Measurements from ENCODE around the gene ZNF436. TPM values are rescaled to one million over a fixed set of nuclear protein-coding genes. Genes with fewer than 3 reads are reported as not detected.

ZNF436 gene
- total and polyA plus RNA-seq, 9 of the 15 experiments (the other 6 are each of a cell fraction or from before 2014, with no cell fraction given): 2.1 to 11.3 (median 6.8) TPM

DNA sequence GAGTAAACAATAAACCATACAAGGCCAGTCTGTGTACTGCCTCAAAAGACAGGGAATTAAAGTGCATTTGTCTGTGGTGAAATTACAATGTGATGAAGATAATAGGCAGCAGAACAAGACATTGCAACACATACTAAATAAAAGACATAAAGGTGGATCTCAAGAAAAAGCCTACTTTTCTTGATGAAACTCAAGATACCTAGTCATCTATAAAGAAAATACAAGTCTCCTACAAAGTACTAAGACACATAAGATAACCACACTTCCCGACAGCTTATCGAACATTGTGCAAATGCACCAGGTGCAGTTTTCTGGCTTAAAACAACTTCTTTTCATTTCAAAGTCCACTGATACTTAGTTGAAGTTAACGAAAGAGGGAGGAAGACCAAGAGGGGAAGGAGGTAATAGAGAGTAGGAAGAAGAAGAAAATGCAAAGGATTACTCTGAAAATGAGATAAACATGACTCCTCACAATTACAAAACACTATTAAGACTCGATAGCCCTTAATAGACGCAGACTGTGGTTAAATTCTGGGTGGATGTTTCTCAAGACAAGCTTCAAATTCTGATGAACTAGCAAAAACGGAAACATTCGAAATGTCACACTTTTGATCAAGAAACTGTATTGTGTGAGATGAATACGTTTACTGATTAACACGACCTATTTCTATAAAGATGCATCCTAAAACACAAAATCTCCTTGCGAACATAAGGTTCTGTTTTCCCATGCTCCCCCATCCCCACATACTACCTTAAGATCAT lies 27.5 kb downstream of the ZNF436 start (continued):
- TF ChIP-seq PHTF2 (CRISPR knock-in tag; IDR thresholded peaks at IDR 0.05) (no peak), CHAMP1 (IDR thresholded peaks at IDR 0.05) (no peak), SMAD2 (IDR thresholded peaks at IDR 0.05; ENCODE audit: low read depth, low read length) (no peak), GABPB2 (CRISPR knock-in tag; conservative IDR thresholded peaks at IDR 0.05) (no peak), POLR2A (conservative IDR thresholded peaks at IDR 0.05) (no peak), ZNF740 (CRISPR knock-in tag; IDR thresholded peaks at IDR 0.05) (no peak), ZNF740 (tag; IDR thresholded peaks at IDR 0.05) (no peak), ELF1 (tag; IDR thresholded peaks at IDR 0.05) (no peak; the same call in 1 of the 2 replicates), SP1 (CRISPR knock-in tag; IDR thresholded peaks at IDR 0.05) (no peak), SRSF9 (IDR thresholded peaks at IDR 0.05; ENCODE audit: borderline replicate concordance, low read depth, low read length) (no peak), HNRNPL (IDR thresholded peaks at IDR 0.05; ENCODE audit: low read depth, low read length) (no peak)
- TF ChIP-seq, protein P1, sequence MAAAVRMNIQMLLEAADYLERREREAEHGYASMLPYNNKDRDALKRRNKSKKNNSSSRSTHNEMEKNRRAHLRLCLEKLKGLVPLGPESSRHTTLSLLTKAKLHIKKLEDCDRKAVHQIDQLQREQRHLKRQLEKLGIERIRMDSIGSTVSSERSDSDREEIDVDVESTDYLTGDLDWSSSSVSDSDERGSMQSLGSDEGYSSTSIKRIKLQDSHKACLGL (CRISPR knock-in tag; IDR thresholded peaks at IDR 0.05; ENCODE audit: borderline replicate concordance, poor library complexity, severe bottlenecking): no peak
- TF ChIP-seq, protein P2, sequence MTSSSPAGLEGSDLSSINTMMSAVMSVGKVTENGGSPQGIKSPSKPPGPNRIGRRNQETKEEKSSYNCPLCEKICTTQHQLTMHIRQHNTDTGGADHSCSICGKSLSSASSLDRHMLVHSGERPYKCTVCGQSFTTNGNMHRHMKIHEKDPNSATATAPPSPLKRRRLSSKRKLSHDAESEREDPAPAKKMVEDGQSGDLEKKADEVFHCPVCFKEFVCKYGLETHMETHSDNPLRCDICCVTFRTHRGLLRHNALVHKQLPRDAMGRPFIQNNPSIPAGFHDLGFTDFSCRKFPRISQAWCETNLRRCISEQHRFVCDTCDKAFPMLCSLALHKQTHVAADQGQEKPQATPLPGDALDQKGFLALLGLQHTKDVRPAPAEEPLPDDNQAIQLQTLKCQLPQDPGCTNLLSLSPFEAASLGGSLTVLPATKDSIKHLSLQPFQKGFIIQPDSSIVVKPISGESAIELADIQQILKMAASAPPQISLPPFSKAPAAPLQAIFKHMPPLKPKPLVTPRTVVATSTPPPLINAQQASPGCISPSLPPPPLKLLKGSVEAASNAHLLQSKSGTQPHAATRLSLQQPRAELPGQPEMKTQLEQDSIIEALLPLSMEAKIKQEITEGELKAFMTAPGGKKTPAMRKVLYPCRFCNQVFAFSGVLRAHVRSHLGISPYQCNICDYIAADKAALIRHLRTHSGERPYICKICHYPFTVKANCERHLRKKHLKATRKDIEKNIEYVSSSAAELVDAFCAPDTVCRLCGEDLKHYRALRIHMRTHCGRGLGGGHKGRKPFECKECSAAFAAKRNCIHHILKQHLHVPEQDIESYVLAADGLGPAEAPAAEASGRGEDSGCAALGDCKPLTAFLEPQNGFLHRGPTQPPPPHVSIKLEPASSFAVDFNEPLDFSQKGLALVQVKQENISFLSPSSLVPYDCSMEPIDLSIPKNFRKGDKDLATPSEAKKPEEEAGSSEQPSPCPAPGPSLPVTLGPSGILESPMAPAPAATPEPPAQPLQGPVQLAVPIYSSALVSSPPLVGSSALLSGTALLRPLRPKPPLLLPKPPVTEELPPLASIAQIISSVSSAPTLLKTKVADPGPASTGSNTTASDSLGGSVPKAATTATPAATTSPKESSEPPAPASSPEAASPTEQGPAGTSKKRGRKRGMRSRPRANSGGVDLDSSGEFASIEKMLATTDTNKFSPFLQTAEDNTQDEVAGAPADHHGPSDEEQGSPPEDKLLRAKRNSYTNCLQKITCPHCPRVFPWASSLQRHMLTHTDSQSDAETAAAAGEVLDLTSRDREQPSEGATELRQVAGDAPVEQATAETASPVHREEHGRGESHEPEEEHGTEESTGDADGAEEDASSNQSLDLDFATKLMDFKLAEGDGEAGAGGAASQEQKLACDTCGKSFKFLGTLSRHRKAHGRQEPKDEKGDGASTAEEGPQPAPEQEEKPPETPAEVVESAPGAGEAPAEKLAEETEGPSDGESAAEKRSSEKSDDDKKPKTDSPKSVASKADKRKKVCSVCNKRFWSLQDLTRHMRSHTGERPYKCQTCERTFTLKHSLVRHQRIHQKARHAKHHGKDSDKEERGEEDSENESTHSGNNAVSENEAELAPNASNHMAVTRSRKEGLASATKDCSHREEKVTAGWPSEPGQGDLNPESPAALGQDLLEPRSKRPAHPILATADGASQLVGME (CRISPR knock-in tag; IDR thresholded peaks at IDR 0.05): no peak
- TF ChIP-seq, protein P3, sequence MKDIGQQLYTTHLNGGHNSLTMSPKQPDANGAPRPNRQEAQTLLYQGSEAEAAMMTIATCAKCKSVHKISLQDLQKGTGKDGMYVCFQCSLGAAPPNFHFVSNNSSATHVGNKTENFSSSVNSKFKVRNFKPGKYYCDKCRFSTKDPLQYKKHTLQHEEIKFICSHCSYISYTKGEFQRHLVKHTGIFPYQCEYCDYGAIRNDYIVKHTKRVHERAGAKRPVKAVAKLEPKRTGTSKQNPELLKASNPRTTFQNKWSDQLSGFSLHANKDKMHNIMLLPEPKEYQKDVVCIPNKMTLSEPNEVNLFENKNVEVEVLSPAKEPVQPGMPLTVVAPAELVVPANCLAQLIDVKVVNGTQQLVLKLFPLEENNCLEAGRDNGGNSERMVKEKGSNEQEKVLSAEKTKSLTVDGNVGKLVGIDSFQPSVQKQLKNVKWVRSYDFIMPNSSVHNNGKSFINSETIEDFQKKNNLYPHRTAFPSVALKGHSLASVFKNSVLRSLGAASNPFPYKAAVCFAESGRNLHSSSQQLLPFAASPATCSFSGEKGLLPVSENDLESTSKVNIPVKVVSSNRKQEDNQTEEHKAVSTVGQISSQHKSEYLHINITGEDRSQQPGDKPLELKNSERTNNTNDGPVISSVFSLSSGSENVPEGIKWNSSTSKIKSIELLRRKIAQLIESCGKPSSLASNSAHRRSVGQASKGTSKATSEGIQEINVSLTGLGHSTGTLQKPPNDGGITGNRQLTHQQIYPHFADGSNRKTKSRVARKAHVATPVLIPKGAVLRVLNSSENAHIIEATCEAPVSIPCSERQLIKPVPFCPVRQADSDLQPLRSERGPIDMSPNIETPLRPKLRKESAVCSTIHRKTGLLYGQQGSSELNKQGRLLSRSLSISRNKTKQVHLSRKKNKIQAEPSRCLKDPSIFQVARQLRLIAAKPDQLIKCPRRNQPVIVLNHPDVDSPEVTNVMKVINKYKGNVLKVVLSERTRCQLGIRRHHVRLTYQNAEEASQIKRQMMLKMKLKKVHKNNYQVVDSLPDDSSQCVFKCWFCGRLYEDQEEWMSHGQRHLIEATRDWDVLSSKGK (CRISPR knock-in tag; IDR thresholded peaks at IDR 0.05): no peak
